NCI-H526 (cell line): ENCODE results near the gene ULK3.

Experiments used
- DNase-seq, 2 experiments: peaks; one replicate each; lab custom pipeline; 2025; lab: John Stamatoyannopoulos, UW

ULK3 gene

DNA sequence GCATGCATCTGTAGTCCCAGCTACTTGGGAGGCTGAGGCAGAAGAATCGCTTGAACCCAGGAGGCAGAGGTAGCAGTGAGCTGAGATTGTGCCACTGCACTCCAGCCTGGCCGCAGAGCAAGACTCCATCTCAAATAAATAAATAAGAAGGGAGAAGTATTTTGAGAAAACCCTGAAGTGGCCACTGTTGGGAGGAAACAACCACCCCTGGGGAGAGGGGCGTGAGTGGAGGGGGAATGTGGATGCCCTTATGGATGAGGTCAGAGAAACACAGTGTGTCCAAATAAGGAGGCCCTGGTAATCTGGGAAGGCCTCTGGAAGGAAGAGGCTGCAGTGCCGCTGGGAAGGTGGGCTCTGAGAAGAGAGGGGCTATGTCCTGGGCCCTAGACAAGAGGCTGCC is 20.7 kb downstream of the ULK3 start:
- DNase-seq: no peak

DNA sequence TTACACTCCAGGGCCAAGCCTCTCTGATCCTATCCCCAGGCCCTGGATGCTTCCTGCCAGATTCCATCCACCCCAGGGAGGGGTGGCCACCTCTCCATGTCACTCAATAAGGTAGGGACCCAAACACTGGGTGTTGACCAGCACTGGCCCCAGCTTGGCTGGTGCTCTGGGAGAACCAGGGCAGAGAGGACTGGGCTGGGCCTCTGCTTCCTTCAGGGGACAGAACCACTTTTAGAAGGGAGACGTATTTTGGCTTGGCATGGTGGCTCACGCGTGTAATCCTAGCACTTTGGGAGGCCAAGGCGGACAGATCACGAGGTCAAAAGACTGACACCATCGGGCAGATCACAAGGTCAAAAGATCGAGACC is 21.2 kb downstream of the ULK3 start:
- DNase-seq: no peak

- peak; percentile 98 to 99 for DNase-seq
Measured at GRCh38 chr15:74821091-74821789, 21.7 kb downstream of the ULK3 start.

GRCh38 chr15:74820056-74820455 is 22.9 kb downstream of the ULK3 start:
- no peak for DNase-seq

- DNase-seq: peak in 1 of 2 experiments; percentile 53
Measured at GRCh38 chr15:74817370-74817737, 25.6 kb downstream of the ULK3 start.

- DNase-seq: no peak
Measured at GRCh38 chr15:74816624-74817369, 26.2 kb downstream of the ULK3 start.

GRCh38 chr15:74815961-74816360 is 27.0 kb downstream of the ULK3 start:
- no peak for DNase-seq

DNA sequence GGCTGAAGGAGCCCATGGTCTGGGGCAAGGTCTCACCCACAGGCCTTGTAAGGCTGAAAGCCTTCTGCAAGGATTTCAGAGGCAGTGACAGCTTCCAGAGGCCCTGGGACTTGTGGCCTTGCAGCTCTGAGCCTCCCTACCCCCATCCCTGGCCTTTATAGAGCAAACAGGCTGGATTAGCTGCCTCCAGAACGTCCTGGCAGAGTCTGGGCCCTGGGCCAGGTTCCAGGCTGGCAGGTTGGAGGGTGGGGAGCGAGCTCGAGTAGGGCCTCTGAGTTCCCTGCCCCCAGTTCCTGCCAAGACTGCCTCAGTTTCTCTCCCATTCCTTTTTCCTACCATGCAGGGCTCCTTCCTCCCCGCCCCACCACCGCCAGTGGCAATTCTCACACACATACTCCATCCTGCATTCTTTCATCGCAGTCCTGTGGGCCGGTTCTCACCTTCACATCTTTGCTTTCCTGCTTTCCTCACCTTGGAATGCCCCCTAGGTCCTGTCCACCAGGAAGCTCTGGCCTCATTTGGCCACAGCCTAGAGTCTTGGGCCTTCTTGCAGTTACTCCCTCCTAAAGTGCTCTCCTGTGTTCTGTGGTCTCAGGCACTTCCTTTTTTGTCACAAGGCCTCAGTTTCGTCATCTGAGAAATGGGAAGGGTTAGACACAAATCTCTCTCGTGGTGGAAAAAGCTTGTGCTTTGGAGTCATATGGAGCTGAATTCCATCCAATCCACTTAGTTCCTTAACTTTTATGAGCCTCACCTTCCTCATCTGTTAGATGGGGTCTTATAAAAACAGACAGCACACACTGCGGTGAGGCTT is 27.6 kb downstream of the ULK3 start:
- DNase-seq: no peak

DNA sequence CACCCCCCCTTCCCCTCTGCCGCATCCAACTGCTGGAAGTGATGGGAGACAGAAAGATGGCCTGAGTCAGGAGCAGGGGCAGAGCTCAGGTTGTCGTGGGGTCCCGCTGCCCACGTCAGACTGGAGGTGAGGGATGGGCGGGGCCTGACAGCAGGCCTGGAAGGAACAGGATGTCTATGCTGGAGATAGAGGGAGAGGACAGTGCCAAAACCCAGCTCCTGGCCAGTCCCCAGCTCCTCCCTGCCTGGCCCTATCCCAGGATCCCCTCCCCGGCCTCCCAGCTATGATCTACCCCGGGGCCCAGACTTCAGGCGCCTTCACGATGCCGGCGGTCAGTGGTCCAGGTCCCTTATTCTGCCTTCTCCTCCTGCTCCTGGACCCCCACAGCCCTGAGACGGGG is 30.4 kb downstream of the ULK3 start, which contains the start of gene LMAN1L:
TSS of gene LMAN1L (plus strand) at position 303 of the 400 bp plus-strand sequence. CDS start at position 323, 20 bp downstream.
- DNase-seq: no peak

DNA sequence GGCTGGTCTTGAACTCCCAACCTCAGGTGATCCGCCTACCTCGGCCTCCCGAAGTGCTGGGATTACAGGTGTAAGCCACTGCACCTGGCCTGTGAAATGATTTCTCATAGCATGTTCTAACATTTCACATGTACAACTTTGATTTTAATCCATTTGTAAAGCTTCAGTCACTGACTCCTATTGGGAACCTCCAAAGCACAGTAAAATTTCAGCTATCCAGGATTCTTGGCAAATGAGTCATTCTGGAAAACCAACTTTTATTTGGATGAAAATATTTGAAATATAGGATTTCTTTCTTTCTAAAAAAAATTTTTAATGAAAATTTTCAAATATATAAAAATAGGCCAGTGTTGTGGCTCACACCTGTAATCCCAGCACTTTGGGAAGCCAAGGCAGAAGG is 33.0 kb downstream of the ULK3 start:
- DNase-seq: no peak

DNA sequence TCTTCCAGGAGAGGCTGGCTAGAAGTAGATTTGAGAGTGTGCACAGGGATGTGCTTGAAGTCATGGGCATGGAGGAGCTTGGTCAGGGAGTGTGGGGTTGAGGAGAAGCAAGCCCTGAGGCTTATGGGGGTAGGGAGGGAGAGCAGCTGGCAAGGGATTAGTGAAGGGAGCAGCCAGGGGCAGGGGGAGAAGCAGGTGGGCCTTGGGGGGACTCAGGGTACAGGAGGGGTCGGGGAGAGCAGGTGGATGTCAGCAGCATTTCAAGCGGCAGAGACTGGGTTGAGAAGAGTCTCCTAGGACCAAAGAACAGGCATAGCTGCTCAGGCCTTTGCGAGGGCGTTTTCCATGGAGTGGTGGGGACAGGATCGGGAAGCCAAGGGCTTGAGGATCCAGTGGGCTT is 33.7 kb downstream of the ULK3 start:
- DNase-seq: no peak

DNA sequence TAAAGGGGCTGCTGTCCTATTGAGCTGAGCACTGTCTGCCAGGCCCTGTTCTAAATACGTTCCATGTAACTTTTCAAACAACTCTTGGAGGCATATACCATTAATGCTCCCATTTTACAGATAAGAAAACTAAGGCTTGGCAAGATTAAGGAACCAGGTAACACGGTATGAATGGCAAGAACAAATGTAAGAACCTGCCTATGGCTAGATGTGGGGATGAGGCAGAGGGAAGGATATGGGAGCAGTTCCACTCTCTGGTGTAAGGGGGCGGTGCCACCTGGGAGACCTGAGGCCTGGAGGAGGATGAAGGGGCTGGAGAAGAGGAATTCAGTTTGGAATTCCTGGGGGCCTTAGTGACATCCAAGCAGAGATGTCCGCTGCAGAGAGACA is 34.1 kb downstream of the ULK3 start:
- peak in 1 of 2 experiments; percentile 16 for DNase-seq

- DNase-seq: no peak
Measured at GRCh38 chr15:74808078-74808839, 34.7 kb downstream of the ULK3 start.

- DNase-seq: no peak
Measured at GRCh38 chr15:74807282-74807681, 35.7 kb downstream of the ULK3 start.

DNA sequence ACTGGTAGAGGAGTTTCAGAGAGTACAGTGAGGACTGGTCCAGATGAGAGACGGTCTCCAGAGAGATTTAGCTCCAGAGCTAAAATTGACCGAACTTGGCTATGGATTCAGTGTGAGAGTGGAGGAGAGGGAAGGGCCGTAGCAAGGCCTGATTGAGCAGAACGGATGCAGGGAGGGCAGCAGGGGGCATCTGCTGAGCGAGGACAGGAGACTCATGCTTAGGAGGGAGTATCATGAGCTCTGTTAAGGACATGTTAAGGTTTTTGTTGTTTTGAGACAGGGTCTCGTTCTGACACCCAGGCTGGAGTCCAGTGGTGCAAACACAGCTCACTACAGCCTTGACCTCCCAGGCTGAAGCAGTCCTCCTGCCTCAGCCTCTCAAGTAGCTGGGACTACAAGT is 38.0 kb downstream of the ULK3 start:
- no peak for DNase-seq

DNA sequence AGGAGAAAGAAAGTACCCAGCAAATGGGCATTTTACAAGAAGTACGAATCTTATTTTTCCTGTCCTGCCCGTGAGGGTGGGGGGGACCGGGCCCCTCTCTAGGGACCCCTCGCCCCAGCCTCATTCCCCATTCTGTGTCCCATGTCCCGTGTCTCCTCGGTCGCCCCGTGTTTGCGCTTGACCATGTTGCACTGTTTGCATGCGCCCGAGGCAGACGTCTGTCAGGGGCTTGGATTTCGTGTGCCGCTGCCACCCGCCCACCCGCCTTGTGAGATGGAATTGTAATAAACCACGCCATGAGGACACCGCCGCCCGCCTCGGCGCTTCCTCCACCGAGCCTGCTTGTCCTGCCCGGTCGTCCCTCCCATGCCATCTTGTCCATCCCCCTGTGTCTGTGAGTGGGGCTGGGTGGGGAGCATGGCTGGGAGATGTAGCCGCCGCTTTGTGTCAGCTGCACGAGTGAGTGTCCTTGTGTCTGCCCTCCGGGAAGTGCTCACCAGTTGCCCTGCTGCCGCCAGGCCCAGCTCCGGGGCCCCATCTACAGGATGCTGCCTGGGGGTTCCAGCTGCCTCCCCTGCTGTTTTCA is 40.0 kb downstream of the ULK3 start:
- no peak for DNase-seq

- DNase-seq: no peak
Measured at GRCh38 chr15:74802290-74802689, 40.7 kb downstream of the ULK3 start.

DNA sequence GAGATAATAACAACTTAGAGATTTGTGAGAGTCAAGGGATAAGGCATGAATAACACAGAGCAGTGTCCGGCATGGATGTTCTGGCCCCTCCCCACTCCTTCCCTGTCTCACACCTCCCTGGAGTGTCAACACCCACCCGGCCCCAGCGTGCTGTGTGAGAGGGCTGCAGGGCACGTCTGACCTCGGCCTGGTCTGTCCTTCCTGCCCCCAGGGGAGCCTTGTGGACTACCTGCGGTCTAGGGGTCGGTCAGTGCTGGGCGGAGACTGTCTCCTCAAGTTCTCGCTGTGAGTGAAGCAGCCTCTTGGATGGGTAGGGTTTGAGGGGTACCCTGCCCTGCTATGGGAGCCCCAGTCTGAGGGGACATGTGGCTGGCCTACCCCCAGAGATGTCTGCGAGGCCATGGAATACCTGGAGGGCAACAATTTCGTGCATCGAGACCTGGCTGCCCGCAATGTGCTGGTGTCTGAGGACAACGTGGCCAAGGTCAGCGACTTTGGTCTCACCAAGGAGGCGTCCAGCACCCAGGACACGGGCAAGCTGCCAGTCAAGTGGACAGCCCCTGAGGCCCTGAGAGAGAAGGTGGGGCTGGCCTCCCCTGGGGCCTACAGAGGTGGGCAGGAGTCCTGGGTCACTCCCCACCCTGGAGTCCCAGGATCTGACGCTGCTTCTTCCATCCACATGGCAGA is 41.5 kb downstream of the ULK3 start:
- no peak for DNase-seq

DNA sequence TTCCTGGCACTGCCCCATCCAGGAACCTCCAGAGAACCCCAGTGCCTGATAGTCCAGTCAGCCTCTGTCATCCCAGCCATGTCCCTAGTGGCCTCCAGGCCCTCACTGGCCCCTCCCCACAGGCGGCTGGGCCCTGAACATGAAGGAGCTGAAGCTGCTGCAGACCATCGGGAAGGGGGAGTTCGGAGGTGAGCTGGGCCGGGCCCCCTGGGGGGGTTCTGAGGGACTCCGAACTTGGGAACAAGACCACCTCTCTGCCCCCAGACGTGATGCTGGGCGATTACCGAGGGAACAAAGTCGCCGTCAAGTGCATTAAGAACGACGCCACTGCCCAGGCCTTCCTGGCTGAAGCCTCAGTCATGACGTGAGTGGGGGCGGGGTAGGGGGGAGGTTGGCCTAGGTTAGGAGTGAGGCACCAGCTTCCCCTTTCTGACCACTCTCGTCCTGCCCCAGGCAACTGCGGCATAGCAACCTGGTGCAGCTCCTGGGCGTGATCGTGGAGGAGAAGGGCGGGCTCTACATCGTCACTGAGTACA is 42.3 kb downstream of the ULK3 start:
- no peak for DNase-seq

GRCh38 chr15:74799856-74800558 is 42.9 kb downstream of the ULK3 start:
- peak; percentile 32 to 79 for DNase-seq
